ENCODE data around the gene RASA3. TPM values are rescaled to one million over a fixed set of nuclear protein-coding genes. Genes with fewer than 3 reads are reported as not detected.
A peak's percentile ranks its signal among the peaks of the same experiment; 100 is the strongest.

Gene RASA3
- total and polyA plus RNA-seq, 5 donors from 2014 or later, result 93.8 to 265 (median 99.6) TPM

- H3K9me3 Mint-ChIP-seq, result peaks cover 0 to 2% (median 0%) of the 10 kb centered on the region in 7 donors
- H3K4me1 Mint-ChIP-seq, result peaks cover 17 to 86% (median 59%) of the 10 kb centered on the region in 4 donors
- H3K27ac Mint-ChIP-seq, result peak overlapping the region; percentile 99 to 100 (median 99)
- peak overlapping the region; percentile 96 for H3K27ac ChIP-seq (ENCODE audit: insufficient read depth, low read length, poor library complexity, severe bottlenecking)
- H3K4me3 ChIP-seq (ENCODE audit: low read depth, low read length), result peak overlapping the region; percentile 57
- no peaks in the 10 kb centered on the region for H3K36me3 ChIP-seq (ENCODE audit: control insufficient read depth, insufficient read depth, low read length)
- peak; percentile 80 to 98 (median 96) for DNase-seq
- H3K27me3 Mint-ChIP-seq, result peaks cover 4% of the 10 kb centered on the region
- peaks cover 7% of the 10 kb centered on the region for H3K36me3 Mint-ChIP-seq
- no peaks in the 10 kb centered on the region for H3K27me3 ChIP-seq (ENCODE audit: control insufficient read depth, insufficient read depth, low read length)
- H3K4me1 ChIP-seq (ENCODE audit: control insufficient read depth, insufficient read depth, low read length, poor library complexity, severe bottlenecking), result peaks cover 90% of the 10 kb centered on the region
- H3K4me3 Mint-ChIP-seq, result peak overlapping the region; percentile 82 to 89 (median 86)
- ATAC-seq (ENCODE audit: low read depth in 2 of 2), result peak; percentile 94 to 97
- H3K9me3 ChIP-seq (ENCODE audit: control insufficient read depth in 2 of 2, low read length in 2 of 2), result no peaks in the 10 kb centered on the region
These were observed 16.1 kb upstream of the RASA3 start for GRCh38 chr13:114148521-114148855.

DNA sequence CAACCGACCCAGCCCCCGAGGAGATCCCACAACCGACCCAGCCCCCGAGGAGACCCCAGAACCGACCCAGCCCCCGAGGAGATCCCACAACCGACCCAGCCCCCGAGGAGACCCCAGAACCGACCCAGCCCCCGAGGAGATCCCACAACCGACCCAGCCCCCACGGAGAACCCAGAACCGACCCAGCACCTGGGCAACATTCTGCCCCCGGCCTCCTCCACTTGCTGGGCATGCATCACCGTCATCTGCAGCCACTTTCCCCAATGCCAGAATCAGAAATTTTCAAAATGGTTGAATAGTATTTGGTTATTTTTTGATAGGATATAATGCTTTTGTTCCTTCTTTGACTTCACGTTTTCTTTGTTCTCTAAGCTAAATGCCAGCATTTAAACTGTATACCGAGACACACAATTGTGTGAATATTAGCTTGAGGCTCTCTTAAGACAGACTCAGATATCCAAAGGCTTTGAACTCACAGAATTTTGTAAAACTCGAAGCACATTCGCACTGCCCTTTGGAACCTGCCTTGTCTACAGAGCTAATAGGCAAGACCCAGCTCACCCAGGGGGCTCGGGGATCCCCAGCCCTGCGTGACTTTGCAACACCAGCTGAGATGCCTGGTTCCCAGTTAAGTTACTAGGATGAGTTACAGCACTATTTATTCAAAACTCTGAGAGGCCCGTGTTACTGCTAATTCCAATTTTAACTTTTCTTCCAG is 15.5 kb upstream of the RASA3 start:
- Mint-ChIP-seq H3K27ac (peak overlapping the region; percentile 99 to 100 (median 99)), H3K27me3 (no peaks in the 10 kb centered on the region), H3K4me3 (peak overlapping the region; percentile 82 to 89 (median 86)), H3K36me3 (peaks cover 7% of the 10 kb centered on the region), H3K4me1 (peaks cover 12 to 81% (median 55%) of the 10 kb centered on the region in 4 donors), H3K9me3 (no peaks in the 10 kb centered on the region)
- ATAC-seq (ENCODE audit: low read depth in 2 of 2) (peak; percentile 4 to 5), DNase-seq (no peak)
- H3K27me3 ChIP-seq (ENCODE audit: control insufficient read depth, insufficient read depth, low read length), result no peaks in the 10 kb centered on the region
- peak overlapping the region; percentile 96 for H3K27ac ChIP-seq (ENCODE audit: insufficient read depth, low read length, poor library complexity, severe bottlenecking)
- H3K4me1 ChIP-seq (ENCODE audit: control insufficient read depth, insufficient read depth, low read length, poor library complexity, severe bottlenecking), result peaks cover 96% of the 10 kb centered on the region
- no peaks in the 10 kb centered on the region for H3K36me3 ChIP-seq (ENCODE audit: control insufficient read depth, insufficient read depth, low read length)
- H3K9me3 ChIP-seq (ENCODE audit: control insufficient read depth in 2 of 2, low read length in 2 of 2), result no peaks in the 10 kb centered on the region
- peak overlapping the region; percentile 57 for H3K4me3 ChIP-seq (ENCODE audit: low read depth, low read length)

DNA sequence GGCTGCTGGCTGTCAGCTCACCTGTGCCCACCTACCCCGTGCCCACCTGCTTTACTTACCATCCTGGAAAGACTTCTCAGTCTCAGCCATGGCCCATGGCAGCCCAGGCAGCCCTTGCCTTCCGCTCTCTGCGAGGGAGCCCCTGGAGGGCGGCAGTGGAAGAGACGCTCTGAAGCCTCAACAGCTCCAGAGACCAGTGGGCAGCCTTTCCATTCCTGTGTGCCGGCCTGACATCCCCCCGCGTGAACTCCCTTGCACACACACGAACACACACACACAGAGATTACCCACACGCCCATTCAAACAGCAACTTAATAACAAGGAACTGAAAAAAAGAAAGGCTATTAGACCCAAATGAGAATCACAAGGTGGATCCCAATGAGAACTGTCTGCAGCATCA is 14.2 kb upstream of the RASA3 start:
- H3K4me3 Mint-ChIP-seq, result peak overlapping the region; percentile 64 to 74 (median 74)
- no peak for ATAC-seq (ENCODE audit: low read depth in 2 of 2)
- no peaks in the 10 kb centered on the region for H3K27me3 Mint-ChIP-seq
- H3K9me3 Mint-ChIP-seq, result no peaks in the 10 kb centered on the region
- peaks cover 11 to 68% (median 46%) of the 10 kb centered on the region in 4 donors for H3K4me1 Mint-ChIP-seq
- Histone ChIP-seq H3K4me1 (ENCODE audit: control insufficient read depth, insufficient read depth, low read length, poor library complexity, severe bottlenecking) (peaks cover 98% of the 10 kb centered on the region), H3K36me3 (ENCODE audit: control insufficient read depth, insufficient read depth, low read length) (no peaks in the 10 kb centered on the region), H3K27ac (ENCODE audit: insufficient read depth, low read length, poor library complexity, severe bottlenecking) (peak overlapping the region; percentile 96), H3K9me3 (ENCODE audit: control insufficient read depth in 2 of 2, low read length in 2 of 2) (no peaks in the 10 kb centered on the region), H3K4me3 (ENCODE audit: low read depth, low read length) (no peak overlapping the region), H3K27me3 (ENCODE audit: control insufficient read depth, insufficient read depth, low read length) (no peaks in the 10 kb centered on the region)
- peaks cover 7% of the 10 kb centered on the region for H3K36me3 Mint-ChIP-seq
- no peak for DNase-seq
- peak overlapping the region in 1 of 3 donors; percentile 97 for H3K27ac Mint-ChIP-seq

- peaks cover 7% of the 10 kb centered on the region for H3K36me3 Mint-ChIP-seq
- H3K27ac ChIP-seq (ENCODE audit: insufficient read depth, low read length, poor library complexity, severe bottlenecking), result peak overlapping the region; percentile 96
- H3K9me3 ChIP-seq (ENCODE audit: control insufficient read depth in 2 of 2, low read length in 2 of 2), result no peaks in the 10 kb centered on the region
- no peaks in the 10 kb centered on the region for H3K27me3 Mint-ChIP-seq
- H3K27me3 ChIP-seq (ENCODE audit: control insufficient read depth, insufficient read depth, low read length), result no peaks in the 10 kb centered on the region
- peaks cover 11 to 63% (median 41%) of the 10 kb centered on the region in 4 donors for H3K4me1 Mint-ChIP-seq
- peaks cover 98% of the 10 kb centered on the region for H3K4me1 ChIP-seq (ENCODE audit: control insufficient read depth, insufficient read depth, low read length, poor library complexity, severe bottlenecking)
- H3K36me3 ChIP-seq (ENCODE audit: control insufficient read depth, insufficient read depth, low read length), result no peaks in the 10 kb centered on the region
- peak overlapping the region in 1 of 3 donors; percentile 97 for H3K27ac Mint-ChIP-seq
- H3K9me3 Mint-ChIP-seq, result no peaks in the 10 kb centered on the region
- no peak for DNase-seq
- H3K4me3 ChIP-seq (ENCODE audit: low read depth, low read length), result no peak overlapping the region
- H3K4me3 Mint-ChIP-seq, result peak overlapping the region in 3 of 4 donors; percentile 74
- no peak for ATAC-seq (ENCODE audit: low read depth in 2 of 2)
These were observed 13.8 kb upstream of the RASA3 start for GRCh38 chr13:114146173-114146572.

- H3K27me3 Mint-ChIP-seq, result no peaks in the 10 kb centered on the region
- H3K4me3 Mint-ChIP-seq, result peak overlapping the region in 3 of 4 donors; percentile 74
- peaks cover 7% of the 10 kb centered on the region for H3K36me3 Mint-ChIP-seq
- DNase-seq, result no peak
- peak overlapping the region; percentile 96 for H3K27ac ChIP-seq (ENCODE audit: insufficient read depth, low read length, poor library complexity, severe bottlenecking)
- peak overlapping the region in 1 of 3 donors; percentile 97 for H3K27ac Mint-ChIP-seq
- H3K27me3 ChIP-seq (ENCODE audit: control insufficient read depth, insufficient read depth, low read length), result no peaks in the 10 kb centered on the region
- H3K4me3 ChIP-seq (ENCODE audit: low read depth, low read length), result peak overlapping the region; percentile 31
- no peaks in the 10 kb centered on the region for H3K9me3 Mint-ChIP-seq
- H3K36me3 ChIP-seq (ENCODE audit: control insufficient read depth, insufficient read depth, low read length), result no peaks in the 10 kb centered on the region
- ATAC-seq (ENCODE audit: low read depth in 2 of 2), result no peak
- no peaks in the 10 kb centered on the region for H3K9me3 ChIP-seq (ENCODE audit: control insufficient read depth in 2 of 2, low read length in 2 of 2)
- peaks cover 11 to 58% (median 37%) of the 10 kb centered on the region in 4 donors for H3K4me1 Mint-ChIP-seq
- peaks cover 98% of the 10 kb centered on the region for H3K4me1 ChIP-seq (ENCODE audit: control insufficient read depth, insufficient read depth, low read length, poor library complexity, severe bottlenecking)
These were observed 13.3 kb upstream of the RASA3 start for GRCh38 chr13:114145722-114146121.

DNA sequence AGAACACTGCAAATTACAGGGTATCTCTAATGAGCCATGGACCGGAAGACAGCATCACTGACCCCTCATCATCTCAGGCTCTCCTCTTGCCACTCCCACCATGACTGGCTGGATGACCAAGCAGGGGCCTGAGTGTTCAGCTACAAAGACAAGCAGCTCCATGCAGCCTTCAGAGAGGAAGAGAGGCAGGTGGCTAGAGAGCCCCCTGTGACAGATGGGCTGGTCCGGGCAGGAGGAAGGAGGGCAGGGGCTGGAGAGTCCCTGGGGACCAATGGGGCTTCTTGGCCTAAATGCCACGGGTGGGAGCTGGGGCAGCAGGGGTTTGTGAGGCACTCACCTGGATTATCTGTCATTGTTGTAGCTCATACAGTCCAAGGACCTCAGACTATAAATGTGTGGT is 12.8 kb upstream of the RASA3 start:
- Histone ChIP-seq H3K4me1 (ENCODE audit: control insufficient read depth, insufficient read depth, low read length, poor library complexity, severe bottlenecking) (peaks cover 98% of the 10 kb centered on the region), H3K9me3 (ENCODE audit: control insufficient read depth in 2 of 2, low read length in 2 of 2) (no peaks in the 10 kb centered on the region), H3K27me3 (ENCODE audit: control insufficient read depth, insufficient read depth, low read length) (no peaks in the 10 kb centered on the region), H3K27ac (ENCODE audit: insufficient read depth, low read length, poor library complexity, severe bottlenecking) (peak overlapping the region; percentile 85), H3K4me3 (ENCODE audit: low read depth, low read length) (peak overlapping the region; percentile 19), H3K36me3 (ENCODE audit: control insufficient read depth, insufficient read depth, low read length) (no peaks in the 10 kb centered on the region)
- peaks cover 0 to 1% (median 0%) of the 10 kb centered on the region in 7 donors for H3K9me3 Mint-ChIP-seq
- peak overlapping the region in 3 of 4 donors; percentile 74 for H3K4me3 Mint-ChIP-seq
- ATAC-seq (ENCODE audit: low read depth in 2 of 2) (no peak), DNase-seq (no peak)
- H3K36me3 Mint-ChIP-seq, result peaks cover 7% of the 10 kb centered on the region
- peak overlapping the region in 1 of 3 donors; percentile 97 for H3K27ac Mint-ChIP-seq
- no peaks in the 10 kb centered on the region for H3K27me3 Mint-ChIP-seq
- H3K4me1 Mint-ChIP-seq, result peaks cover 11 to 54% (median 34%) of the 10 kb centered on the region in 4 donors

- Histone ChIP-seq H3K4me1 (ENCODE audit: control insufficient read depth, insufficient read depth, low read length, poor library complexity, severe bottlenecking) (peaks cover 97% of the 10 kb centered on the region), H3K36me3 (ENCODE audit: control insufficient read depth, insufficient read depth, low read length) (no peaks in the 10 kb centered on the region), H3K27me3 (ENCODE audit: control insufficient read depth, insufficient read depth, low read length) (no peaks in the 10 kb centered on the region), H3K4me3 (ENCODE audit: low read depth, low read length) (peak overlapping the region; percentile 19), H3K27ac (ENCODE audit: insufficient read depth, low read length, poor library complexity, severe bottlenecking) (peak overlapping the region; percentile 85), H3K9me3 (ENCODE audit: control insufficient read depth in 2 of 2, low read length in 2 of 2) (no peaks in the 10 kb centered on the region)
- ATAC-seq (ENCODE audit: low read depth in 2 of 2), result no peak
- no peaks in the 10 kb centered on the region for H3K27me3 Mint-ChIP-seq
- DNase-seq, result no peak
- peaks cover 0 to 1% (median 0%) of the 10 kb centered on the region in 7 donors for H3K9me3 Mint-ChIP-seq
- H3K27ac Mint-ChIP-seq, result peak overlapping the region in 1 of 3 donors; percentile 97
- peak overlapping the region in 3 of 4 donors; percentile 66 to 74 (median 74) for H3K4me3 Mint-ChIP-seq
- peaks cover 11 to 48% (median 33%) of the 10 kb centered on the region in 4 donors for H3K4me1 Mint-ChIP-seq
- H3K36me3 Mint-ChIP-seq, result peaks cover 7% of the 10 kb centered on the region
These were observed 12.3 kb upstream of the RASA3 start for GRCh38 chr13:114144606-114145244.

Measured in CD4-positive, CD25-positive, alpha-beta regulatory T cell (primary cell).